Right atrium auricular region (tissue), 2 donors: Measurements from ENCODE around the gene SIPA1L3. TPM values are rescaled to one million over a fixed set of nuclear protein-coding genes. Genes with fewer than 3 reads are reported as not detected.

Experiments used
- DNase-seq: peaks from one replicate; pipeline ENCODE4 v3.0.0-alpha.2; 2019; ENCODE audit warnings: low spot score
- H3K27ac ChIP-seq, 2 donors: fragments of 200-600 bp; sonication (generic); 1 replicate in 1 of 2; 2 replicates in 1 of 2; pipeline ENCODE4 v1.5.1; 2016 to 2019
- H3K27me3 ChIP-seq, 2 donors: fragments of 200-600 bp; sonication (generic); one replicate each; pipeline versions ENCODE4 v1.5.1 to v1.6.0; 2017 to 2019
- H3K36me3 ChIP-seq: fragments of 200-600 bp; sonication (generic); one replicate; pipeline ENCODE4 v1.5.1; 2016
- H3K4me1 ChIP-seq, 2 donors: fragments of 200-600 bp; sonication (generic); one replicate each; pipeline versions ENCODE4 v1.5.1 to v1.6.0; 2017 to 2019
- H3K4me3 ChIP-seq, 2 donors: fragments of 200-600 bp; sonication (generic); 1 replicate in 1 of 2; 2 replicates in 1 of 2; pipeline ENCODE4 v1.5.1; 2017 to 2019; ENCODE audit warnings: mild to moderate bottlenecking in 1 of 2, moderate library complexity in 1 of 2
- H3K9me3 ChIP-seq, 2 donors: fragments of 200-600 bp; sonication (generic); one replicate each; pipeline ENCODE4 v1.5.1; 2019
- total RNA-seq, 2 donors: library from RNA; depleted of rRNA; stranded (reverse); fragments of >200 nt; gene quantifications; one replicate each; pipeline ENCODE4 v1.1.0, GENCODE V29; 2016
- TF ChIP-seq, protein P1 (sequence below), 2 donors: fragments of 200-600 bp; sonication (generic); IDR thresholded peaks; one replicate each; pipeline ENCODE4 v1.5.1; 2019; ENCODE audit warnings: antibody characterized with exemption in 2 of 2

Gene SIPA1L3
- total RNA-seq, 2 donors from 2014 or later = 10.7 to 19.6 TPM

DNA sequence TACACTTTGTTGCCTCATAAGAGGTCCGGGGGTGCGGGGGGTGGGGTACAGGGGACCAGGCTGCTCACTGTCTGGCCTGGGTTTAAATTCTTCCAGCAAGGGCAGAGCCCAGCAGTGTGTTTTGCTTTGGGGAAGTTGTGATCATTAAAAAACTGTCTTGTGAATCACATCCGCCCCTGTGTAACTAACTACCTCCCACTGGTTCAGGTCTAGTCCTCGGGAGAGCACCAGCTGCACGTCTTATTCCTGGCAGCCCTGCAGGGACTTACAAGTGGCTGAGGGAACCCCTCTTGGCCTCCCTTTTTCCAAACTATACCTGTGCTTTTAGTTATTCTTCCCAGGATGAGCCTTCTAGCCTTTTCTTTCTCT is 127.5 kb downstream of the SIPA1L3 start:
- Histone ChIP-seq H3K9me3 (no peaks in the 10 kb centered on the region), H3K36me3 (no peaks in the 10 kb centered on the region), H3K27ac (no peak overlapping the region), H3K27me3 (no peaks in the 10 kb centered on the region), H3K4me3 (no peak overlapping the region), H3K4me1 (peaks cover 0 to 18% of the 10 kb centered on the region in 2 donors)
- TF ChIP-seq, protein P1, sequence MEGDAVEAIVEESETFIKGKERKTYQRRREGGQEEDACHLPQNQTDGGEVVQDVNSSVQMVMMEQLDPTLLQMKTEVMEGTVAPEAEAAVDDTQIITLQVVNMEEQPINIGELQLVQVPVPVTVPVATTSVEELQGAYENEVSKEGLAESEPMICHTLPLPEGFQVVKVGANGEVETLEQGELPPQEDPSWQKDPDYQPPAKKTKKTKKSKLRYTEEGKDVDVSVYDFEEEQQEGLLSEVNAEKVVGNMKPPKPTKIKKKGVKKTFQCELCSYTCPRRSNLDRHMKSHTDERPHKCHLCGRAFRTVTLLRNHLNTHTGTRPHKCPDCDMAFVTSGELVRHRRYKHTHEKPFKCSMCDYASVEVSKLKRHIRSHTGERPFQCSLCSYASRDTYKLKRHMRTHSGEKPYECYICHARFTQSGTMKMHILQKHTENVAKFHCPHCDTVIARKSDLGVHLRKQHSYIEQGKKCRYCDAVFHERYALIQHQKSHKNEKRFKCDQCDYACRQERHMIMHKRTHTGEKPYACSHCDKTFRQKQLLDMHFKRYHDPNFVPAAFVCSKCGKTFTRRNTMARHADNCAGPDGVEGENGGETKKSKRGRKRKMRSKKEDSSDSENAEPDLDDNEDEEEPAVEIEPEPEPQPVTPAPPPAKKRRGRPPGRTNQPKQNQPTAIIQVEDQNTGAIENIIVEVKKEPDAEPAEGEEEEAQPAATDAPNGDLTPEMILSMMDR (IDR thresholded peaks at IDR 0.05) = no peak
- DNase-seq = no peak

DNA sequence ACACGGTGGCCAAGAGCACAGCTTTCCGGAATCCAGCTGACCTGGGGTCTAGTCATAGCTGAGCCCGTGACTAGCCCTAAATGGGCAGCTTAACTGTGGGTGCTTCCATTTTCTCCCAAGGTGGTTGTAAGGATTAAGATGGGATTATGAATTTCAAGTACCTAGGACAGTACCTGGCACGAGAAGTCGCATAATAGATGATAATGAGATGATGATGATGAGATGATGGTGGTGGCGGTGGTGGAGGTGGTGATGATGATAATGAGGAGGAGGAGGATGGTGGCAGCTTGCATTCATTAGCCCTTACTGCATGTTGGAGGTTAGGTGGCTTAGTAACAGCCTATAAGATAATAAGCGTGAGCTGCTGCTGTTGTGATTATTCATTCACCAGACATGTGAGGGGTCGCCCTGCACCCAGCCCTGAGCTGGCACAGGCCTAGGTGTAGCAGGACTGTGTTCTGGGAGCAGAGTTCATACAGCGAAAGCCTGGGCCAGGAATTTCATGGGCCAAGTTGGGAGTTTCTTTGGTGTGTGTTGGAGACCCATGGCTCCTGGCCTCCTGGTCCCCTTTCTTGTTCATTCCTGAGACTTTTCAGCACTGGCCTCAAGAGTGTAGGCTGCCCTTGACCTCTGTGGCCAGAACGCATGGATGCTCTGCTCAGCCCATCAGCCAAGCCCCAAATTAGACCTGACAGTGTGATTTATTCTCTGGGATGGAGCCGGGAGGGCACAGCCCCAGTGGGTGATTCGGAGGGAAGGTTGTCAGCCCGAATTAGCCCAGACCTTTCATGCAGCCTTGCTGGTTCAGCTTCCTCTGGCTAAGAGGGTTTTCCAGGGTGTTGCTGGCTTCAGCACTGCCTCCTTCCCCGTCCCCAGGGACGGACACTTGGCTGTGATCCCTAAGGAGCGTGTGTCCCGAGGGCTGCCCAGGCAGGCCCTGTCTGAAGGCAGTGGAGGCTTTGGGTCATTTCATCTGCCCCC is 128.8 kb downstream of the SIPA1L3 start:
- no peak for DNase-seq
- TF ChIP-seq, protein P1 (IDR thresholded peaks at IDR 0.05) = no peak
- Histone ChIP-seq H3K9me3 (no peaks in the 10 kb centered on the region), H3K27ac (no peak overlapping the region), H3K36me3 (no peaks in the 10 kb centered on the region), H3K4me1 (peaks cover 0 to 18% of the 10 kb centered on the region in 2 donors), H3K27me3 (no peaks in the 10 kb centered on the region), H3K4me3 (no peak overlapping the region)

DNA sequence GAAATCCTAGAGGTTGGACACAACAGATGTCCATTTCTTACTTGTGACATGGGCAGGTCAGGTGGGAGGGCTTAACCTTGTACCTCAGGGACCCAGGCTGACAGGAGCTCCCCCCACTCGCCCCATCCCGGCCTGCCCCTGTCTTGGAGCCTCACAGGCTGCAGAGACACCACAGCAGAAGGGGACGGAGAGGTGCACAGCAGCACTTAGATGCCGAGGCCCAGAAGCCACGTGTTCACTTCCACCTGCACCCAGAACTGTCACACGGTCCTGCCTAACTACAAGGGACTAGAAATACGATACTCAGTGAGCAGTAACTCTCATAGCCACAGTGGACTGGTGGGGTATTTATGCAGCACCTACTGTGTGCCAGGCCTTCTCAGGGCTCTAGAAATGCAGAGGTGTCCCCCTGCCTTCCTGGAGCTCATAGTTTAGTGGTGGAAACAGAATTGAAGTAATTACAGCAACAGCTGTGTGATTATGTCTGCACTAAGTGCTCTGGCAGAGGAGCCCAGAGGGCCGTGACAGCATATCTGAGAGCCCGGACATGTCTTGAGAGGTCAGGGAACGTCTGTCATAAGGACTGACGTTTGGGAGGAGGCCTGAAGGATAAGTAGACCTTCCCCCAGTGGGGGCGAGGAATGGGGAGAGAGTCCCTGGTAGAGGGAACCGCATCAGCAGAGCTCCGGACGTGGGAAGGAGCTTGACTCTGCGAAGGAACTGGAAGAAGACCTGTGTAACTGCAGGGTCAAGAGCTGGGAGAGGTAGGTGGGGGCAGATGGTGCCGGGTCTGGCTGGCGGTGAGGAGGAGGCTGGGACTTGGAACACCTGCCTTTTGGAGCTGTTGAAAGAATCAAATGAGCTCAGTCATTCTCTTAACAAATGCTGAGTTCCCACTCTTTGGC is 130.0 kb downstream of the SIPA1L3 start:
- TF ChIP-seq, protein P1 (IDR thresholded peaks at IDR 0.05) = no peak
- peaks cover 0 to 18% of the 10 kb centered on the region in 2 donors for H3K4me1 ChIP-seq
- DNase-seq = no peak
- no peak overlapping the region for H3K4me3 ChIP-seq
- H3K27me3 ChIP-seq = no peaks in the 10 kb centered on the region
- H3K9me3 ChIP-seq = peaks cover 0 to 2% of the 10 kb centered on the region in 2 donors
- H3K36me3 ChIP-seq = no peaks in the 10 kb centered on the region
- no peak overlapping the region for H3K27ac ChIP-seq

DNA sequence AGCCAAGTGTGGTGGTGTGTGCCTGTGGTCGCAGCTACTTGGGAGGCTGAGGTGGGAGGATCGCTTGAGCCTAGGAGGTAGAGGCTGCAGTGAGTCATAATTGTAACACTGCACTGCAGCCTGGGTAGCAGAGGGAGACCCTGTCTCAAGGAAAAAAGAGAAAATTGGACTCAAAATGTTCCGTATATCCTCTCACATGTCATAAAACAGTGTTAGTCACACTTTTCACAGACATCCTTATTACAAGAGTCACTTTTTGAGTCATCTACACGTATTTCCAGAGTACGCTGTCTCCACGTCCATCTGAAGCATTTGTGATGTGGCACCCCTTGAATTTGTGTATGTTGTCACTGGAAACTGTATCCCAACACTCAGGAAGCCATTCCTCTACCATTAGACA is 133.0 kb downstream of the SIPA1L3 start:
- no peak for DNase-seq
- Histone ChIP-seq H3K36me3 (no peaks in the 10 kb centered on the region), H3K4me3 (no peak overlapping the region), H3K27me3 (no peaks in the 10 kb centered on the region), H3K4me1 (peaks cover 0 to 18% of the 10 kb centered on the region in 2 donors), H3K9me3 (peaks cover 0 to 6% of the 10 kb centered on the region in 2 donors), H3K27ac (no peak overlapping the region)
- TF ChIP-seq, protein P1 (IDR thresholded peaks at IDR 0.05) = no peak

DNA sequence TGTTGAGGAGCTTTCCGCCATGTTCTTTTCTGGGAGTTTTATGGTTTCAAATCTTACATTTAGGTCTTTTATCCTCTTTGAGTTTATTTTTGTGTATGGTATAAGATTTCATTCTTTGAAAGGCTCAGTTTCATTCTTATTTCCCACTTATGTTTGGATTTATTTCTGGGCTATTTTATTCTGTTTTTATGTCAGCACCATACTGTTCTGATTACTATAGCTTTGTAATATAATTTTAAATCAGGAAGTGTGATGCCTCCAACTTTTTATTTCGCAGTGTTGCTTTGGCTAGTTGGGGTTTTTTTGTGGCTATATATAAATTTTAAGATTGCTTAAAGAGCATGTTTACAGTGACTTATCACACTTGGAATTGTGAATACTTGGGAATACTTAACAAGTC is 135.1 kb downstream of the SIPA1L3 start:
- no peaks in the 10 kb centered on the region for H3K36me3 ChIP-seq
- TF ChIP-seq, protein P1 (IDR thresholded peaks at IDR 0.05) = no peak

More for the DNA sequence above, 135.1 kb downstream of the SIPA1L3 start:
- Histone ChIP-seq H3K27ac (no peak overlapping the region), H3K4me3 (no peak overlapping the region), H3K9me3 (peaks cover 0 to 6% of the 10 kb centered on the region in 2 donors), H3K27me3 (no peaks in the 10 kb centered on the region), H3K4me1 (peaks cover 0 to 2% of the 10 kb centered on the region in 2 donors)
- no peak for DNase-seq
